Measurements from ENCODE around the gene DCDC2.
"Not testable (repeated sequence)": the region's sequence is repeated elsewhere in the genome, so short reads cannot be mapped to it uniquely, and the experiment has no call there.

The DCDC2 gene

GRCh38 chr6:24329022-24329421 lies 28.8 kb downstream of the DCDC2 start:
- no peak for DNase-seq (ENCODE audit: low read depth in 4 of 4, low spot score in 1 of 4)

GRCh38 chr6:24327756-24328155 lies 30.1 kb downstream of the DCDC2 start:
- no peak for DNase-seq (ENCODE audit: low read depth in 4 of 4, low spot score in 1 of 4)

GRCh38 chr6:24325978-24326377 lies 31.9 kb downstream of the DCDC2 start:
- DNase-seq (ENCODE audit: low read depth in 4 of 4, low spot score in 1 of 4) = no peak

- no peak for DNase-seq (ENCODE audit: low read depth in 4 of 4, low spot score in 1 of 4)
These were observed 33.2 kb downstream of the DCDC2 start for GRCh38 chr6:24324617-24325016.

GRCh38 chr6:24323632-24324337 lies 34.1 kb downstream of the DCDC2 start:
- DNase-seq (ENCODE audit: low read depth in 4 of 4, low spot score in 1 of 4) = no peak

GRCh38 chr6:24322924-24323323 lies 34.9 kb downstream of the DCDC2 start:
- DNase-seq (ENCODE audit: low read depth in 4 of 4, low spot score in 1 of 4) = no peak

- not testable (repeated sequence) for DNase-seq (ENCODE audit: low read depth in 4 of 4, low spot score in 1 of 4)
These were observed 35.4 kb downstream of the DCDC2 start for GRCh38 chr6:24322446-24322845.

GRCh38 chr6:24321538-24322162 lies 36.2 kb downstream of the DCDC2 start:
- DNase-seq (ENCODE audit: low read depth in 4 of 4, low spot score in 1 of 4) = no peak

- no peak for DNase-seq (ENCODE audit: low read depth in 4 of 4, low spot score in 1 of 4)
These were observed 44.4 kb downstream of the DCDC2 start for GRCh38 chr6:24313251-24314141.

- not testable (repeated sequence) for DNase-seq (ENCODE audit: low read depth in 4 of 4, low spot score in 1 of 4)
These were observed 46.1 kb downstream of the DCDC2 start for GRCh38 chr6:24311775-24312174.

GRCh38 chr6:24307881-24308280 lies 50.0 kb downstream of the DCDC2 start:
- DNase-seq (ENCODE audit: low read depth in 4 of 4, low spot score in 1 of 4) = no peak

GRCh38 chr6:24306936-24307335 lies 50.9 kb downstream of the DCDC2 start:
- DNase-seq (ENCODE audit: low read depth in 4 of 4, low spot score in 1 of 4) = no peak

- DNase-seq (ENCODE audit: low read depth in 4 of 4, low spot score in 1 of 4) = no peak
These were observed 51.8 kb downstream of the DCDC2 start for GRCh38 chr6:24306038-24306437.

GRCh38 chr6:24296944-24297343 lies 60.9 kb downstream of the DCDC2 start:
- DNase-seq (ENCODE audit: low read depth in 4 of 4, low spot score in 1 of 4) = no peak

GRCh38 chr6:24293852-24294251 lies 64.0 kb downstream of the DCDC2 start:
- DNase-seq (ENCODE audit: low read depth in 4 of 4, low spot score in 1 of 4) = not testable (repeated sequence)

- no peak for DNase-seq (ENCODE audit: low read depth in 4 of 4, low spot score in 1 of 4)
These were observed 70.6 kb downstream of the DCDC2 start for GRCh38 chr6:24287239-24287638.

GRCh38 chr6:24284006-24284405 lies 73.9 kb downstream of the DCDC2 start:
- DNase-seq (ENCODE audit: low read depth in 4 of 4, low spot score in 1 of 4) = no peak

GRCh38 chr6:24283043-24283985 lies 74.5 kb downstream of the DCDC2 start:
- peak in 2 of 4 experiments; percentile 4 to 15 for DNase-seq (ENCODE audit: low read depth in 4 of 4, low spot score in 1 of 4)

- no peak for DNase-seq (ENCODE audit: low read depth in 4 of 4, low spot score in 1 of 4)
These were observed 83.3 kb downstream of the DCDC2 start for GRCh38 chr6:24274441-24275083.

All from stimulated activated CD4-positive, alpha-beta T cell treated with anti-CD3 and anti-CD28 coated beads, Interleukin-1b, Interleukin-23, amount 100 ng/mL, for 24 hours (primary cell).